Activated gamma-delta T cell (primary cell): ENCODE results near the gene RFC3.
"Not testable (repeated sequence)": the region's sequence is repeated elsewhere in the genome, so short reads cannot be mapped to it uniquely, and the experiment has no call there.

Source experiments
- DNase-seq: peaks from one replicate; lab custom pipeline; 2025; lab: John Stamatoyannopoulos, UW

RFC3 gene

DNA sequence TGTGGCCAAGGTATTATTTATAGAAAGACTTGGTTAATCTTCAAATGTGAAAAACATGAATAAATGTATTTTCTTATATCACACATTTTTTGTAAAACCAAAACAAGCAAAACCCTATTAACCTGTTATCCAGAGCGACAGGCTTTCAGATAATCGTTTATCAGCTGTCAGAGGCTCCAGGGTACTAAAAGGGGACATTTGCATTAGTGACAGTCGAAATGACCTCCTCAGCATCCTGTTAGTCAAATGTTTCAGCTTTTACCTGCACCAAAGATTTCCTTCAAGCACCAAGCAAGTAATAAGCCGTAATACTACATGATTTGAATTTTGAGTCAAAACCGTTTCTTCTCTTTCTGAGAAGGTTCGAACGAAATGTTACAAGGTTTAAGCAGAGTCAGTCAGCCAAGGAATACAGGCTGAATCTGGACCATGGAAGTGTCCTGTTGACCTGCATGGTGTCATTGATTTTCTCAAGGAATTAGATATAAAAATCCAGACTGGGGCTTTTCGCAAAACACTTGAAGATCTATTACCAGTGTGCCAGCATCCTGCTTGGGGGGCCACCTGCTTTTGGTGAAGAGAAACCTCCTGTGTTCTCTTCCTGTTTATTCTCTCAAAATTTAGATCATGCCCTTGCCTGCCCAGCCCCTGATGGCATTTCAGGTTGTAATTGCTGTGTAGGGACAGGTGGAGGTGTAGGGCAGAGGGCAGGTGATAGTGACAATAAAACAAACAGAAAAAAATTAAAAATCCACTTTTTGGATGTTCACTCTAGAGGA is 11.3 kb upstream of the RFC3 start:
- no peak for DNase-seq

- DNase-seq = not testable (repeated sequence)
Measured at GRCh38 chr13:33812829-33813228, 5.1 kb upstream of the RFC3 start.

- no peak for DNase-seq
Measured at GRCh38 chr13:33815011-33815550, 2.9 kb upstream of the RFC3 start.

GRCh38 chr13:33816912-33817311 is 1.0 kb upstream of the RFC3 start:
- no peak for DNase-seq

DNA sequence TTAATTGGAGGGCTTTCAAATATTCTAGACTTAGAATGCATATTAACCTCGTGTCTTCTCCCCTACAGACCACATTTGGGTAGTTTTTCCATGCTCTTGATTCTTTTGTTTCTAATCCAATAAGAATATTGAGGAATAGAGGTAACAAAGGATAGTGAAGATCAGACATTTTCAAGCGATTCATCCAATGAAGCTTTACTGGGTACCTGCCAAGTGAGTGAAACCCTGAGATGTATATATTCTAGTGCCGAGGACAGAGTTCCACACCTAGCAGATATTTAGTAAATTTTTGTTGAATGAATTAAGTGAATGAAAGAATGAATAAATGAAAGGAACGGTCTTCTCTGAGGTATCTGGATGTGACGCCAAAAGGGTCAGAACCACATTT is 442 bp upstream of the RFC3 start:
- no peak for DNase-seq

DNA sequence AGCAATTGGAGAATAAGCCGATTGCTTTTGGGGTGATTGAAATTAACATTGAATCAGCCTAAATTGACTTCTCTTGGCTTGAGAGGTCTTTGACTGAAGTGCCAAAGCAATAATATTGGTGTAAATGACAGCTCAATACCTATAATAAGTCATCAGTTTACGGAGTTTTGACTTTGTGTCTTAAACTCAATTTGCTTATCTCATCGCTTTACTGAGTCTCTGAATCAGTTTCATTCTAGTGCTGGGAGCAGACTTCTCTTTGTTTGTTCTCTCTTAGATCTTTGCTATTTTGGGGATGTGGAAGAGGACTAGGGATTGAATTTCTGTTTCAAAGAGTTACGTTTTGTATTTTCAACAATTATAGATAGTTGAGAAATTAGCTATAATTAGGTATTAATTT is 7.1 kb downstream of the RFC3 start:
- no peak for DNase-seq

- no peak for DNase-seq
Measured at GRCh38 chr13:33827139-33827538, 9.2 kb downstream of the RFC3 start.

DNA sequence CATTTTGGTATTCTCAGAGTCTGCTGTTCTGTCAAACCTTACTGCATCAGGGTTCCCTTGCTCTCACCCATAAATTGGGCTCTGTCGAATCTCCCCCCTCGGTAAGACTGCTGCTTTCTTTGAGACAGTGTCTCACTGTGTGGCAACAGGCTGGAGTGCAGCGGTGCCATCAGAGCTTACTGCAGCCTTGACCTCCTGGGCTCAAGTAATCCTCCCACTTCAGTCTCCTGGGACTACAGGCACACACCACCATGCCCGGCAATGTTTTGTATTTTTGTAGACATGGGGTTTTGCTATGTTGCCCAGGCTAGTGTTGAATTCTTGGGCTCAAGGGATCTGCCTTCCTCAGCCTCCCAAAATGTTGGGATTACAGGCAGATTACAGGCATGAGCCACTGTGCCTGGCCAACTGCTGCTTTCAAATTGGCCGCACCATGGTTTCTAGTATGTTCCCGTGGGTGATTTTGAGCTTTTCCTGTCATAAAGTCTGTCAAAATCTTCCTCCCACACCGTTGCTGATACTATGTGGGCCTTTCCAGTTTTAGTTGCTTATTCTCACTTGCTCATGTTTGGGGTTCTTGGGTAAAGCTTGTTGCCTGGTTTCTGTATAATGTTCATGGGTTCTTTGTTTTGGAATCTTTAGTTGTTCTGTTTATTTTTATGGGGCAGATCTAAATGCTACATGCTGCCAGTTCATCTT is 10.6 kb downstream of the RFC3 start:
- no peak for DNase-seq

DNA sequence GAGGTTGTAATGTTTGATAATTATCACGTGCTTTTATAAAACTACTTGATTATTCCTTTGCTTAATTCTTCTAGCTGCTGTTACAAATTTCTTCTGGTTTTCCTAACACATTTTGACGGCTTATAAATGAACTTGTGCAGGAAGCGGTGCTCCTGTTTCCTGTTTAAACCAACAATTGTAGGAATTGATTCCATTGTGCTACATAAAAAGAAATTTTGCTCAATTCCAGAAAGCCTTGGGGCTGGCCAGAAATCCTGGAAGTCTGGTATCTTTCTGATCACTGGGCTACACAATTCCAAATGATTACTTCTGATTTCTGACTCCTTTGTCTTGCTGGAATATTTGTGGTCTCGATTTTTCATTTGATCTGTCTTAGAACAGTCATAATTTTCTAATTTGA is 14.9 kb downstream of the RFC3 start:
- no peak for DNase-seq

DNA sequence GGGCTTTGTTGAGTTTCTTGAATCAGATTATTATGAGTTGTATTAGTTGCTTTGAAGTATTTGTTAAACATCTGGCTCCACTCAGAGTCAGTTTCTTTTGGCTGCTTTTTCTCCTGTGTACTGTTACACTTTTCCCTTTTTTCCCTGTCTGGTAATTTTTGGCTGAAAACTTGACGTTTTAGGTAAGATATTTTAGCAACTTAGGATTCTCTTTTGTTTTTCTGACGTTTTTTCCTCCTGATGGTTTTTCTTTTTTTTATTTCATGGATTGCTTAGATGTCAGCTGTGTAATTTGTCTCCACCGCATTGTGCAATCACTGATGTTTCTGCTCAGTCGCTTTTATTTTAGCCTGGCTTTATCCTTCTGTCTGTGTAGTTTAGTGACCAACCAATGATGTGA is 20.7 kb downstream of the RFC3 start:
- DNase-seq = no peak

DNA sequence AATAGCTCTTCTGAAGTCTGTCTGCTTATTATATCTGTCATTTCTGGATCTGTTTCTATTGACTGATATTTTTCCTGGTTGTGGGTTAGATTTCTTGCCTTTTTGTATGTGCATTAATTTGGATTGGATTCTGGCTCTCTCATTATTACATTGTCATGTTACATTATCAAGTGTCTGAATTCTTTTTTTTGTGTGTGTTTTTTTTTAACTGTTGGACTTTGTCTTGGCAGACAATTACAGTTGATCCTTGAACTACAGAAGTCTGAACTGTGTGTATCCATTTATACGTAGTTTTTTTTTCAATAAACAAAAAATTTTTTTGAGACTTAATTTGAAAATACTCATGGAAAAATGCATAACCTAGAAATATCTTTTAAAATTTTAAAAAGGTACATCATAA is 22.5 kb downstream of the RFC3 start:
- no peak for DNase-seq

DNA sequence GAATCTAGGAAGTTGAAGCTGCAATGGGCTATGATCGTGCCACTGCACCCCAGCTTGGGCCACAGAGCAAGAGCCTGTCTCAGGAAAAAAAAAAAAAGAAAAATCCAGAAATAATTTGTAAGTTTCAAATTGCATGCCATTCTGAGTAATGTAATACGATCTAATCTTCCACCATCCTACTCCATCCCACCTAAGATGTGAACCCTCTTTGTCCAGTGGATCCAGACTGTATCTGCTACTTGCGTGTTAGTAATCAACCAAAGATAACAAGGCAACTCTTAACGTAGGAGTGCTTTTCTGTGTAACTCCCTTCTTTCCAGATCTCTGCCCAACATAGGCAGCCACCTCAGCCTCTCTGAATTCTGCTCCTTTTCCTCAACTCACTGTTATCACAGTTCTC is 24.3 kb downstream of the RFC3 start:
- DNase-seq = no peak

DNA sequence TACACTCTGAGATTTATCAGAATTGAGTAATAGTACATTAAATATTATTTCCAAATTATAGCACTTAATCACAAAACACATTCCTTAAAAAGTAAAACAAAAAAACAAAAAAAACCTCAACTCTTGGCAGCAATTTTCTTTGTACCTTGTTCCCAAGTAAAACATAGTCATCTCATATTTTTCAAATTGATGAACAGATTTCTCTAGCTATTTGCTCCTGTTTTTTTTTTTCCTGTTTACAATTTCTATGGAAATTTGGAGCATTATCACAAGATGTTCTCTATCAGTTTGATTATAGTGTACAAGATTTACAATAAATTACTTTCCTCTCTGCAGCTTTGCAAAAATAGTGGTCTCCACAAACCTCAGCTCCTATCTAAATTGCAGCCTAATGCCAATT is 25.0 kb downstream of the RFC3 start:
- no peak for DNase-seq

DNA sequence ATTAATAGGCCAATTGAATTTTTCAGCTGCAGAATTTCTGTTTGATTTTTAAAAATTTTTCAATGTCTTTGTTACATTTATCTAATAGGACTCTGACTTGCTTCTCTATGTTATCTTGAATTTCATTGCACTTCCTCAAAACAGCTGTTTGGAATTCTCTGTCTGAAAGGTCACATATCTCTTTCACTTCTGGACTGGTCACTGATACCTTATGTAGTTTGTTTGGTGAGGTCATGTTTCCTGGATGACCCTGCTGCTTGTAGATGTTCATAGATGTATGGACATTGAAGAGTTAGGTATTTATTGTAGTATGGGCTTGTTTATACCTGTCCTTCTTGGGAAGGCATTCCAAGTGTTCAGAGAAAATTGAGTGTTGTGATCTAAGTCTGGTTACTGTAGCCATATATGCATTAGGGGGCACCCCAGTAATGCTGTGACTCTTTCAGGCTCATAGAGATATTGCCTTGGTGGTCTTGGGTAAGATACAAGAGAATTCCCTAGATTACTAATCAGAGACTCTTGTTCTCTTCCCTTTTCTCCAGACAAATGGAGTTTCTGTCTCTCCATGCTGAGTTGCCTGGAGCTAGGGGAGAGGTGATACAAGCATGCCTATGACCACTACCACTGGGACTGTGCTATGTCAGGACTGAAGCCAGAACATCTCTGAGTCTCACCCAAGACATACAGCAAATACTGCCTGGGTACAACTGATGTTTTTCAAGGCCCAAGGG is 27.8 kb downstream of the RFC3 start:
- no peak for DNase-seq

DNA sequence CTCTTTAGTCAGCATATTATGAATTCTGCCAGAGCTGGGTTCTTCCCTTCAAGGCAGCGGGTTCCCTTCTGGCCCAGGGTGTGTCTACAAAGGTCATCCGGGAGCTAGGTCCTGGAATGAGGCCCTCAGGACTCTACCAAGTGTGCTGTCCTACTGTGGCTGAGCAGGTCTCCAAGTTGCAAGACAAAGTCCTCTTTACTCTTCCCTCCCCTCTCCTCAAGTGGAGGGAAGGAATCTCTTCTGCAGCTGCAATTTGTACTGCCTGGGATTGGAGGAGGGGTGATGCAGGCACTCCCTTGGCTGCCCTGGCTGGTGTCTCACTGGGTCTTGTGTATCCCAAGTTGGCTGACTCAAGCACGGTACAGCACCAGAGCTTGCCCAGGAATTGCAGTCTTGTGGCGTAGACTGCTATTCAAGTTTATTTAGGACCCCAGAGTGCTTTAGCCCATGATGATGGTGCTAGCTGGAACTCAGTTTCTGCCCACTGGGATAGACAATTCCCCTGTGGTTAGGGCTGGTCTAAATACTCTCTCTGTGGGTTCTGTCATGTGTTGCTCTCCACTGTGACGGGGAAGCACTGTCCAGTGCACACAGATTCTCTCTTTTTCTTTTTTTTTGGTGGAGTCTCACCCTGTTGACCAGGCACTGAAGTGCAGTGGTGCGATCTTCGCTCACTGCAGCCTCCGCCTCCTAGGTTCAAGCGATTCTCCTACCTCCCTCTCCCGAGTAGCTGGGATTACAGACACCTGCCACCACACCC is 28.5 kb downstream of the RFC3 start:
- no peak for DNase-seq

- no peak for DNase-seq
Measured at GRCh38 chr13:33849211-33849610, 31.3 kb downstream of the RFC3 start.

DNA sequence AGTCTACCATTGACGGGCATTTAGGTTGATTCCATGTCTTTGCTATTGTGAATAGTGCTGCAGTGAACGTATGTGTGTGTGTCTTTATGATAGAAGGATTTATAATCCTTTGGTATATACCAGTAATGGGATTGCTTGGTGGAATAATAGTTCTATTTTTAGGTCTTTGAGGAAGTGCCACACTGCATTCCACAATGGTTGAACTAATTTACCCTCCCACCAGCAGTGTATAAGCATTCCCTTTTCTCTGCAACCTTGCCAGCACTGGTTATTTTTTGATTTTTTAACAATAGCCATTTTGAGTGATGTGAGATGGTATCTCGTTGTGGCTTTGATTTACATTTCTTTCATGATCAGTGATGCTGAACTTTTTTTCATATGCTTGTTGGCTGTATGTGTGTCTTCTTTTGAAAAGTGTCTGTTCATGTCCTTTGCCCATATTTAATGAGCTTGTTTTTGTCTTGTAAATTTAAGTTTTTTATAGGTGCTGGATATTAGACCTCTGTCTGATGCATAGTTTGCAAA is 37.5 kb downstream of the RFC3 start:
- no peak for DNase-seq

GRCh38 chr13:33859691-33860303 is 41.8 kb downstream of the RFC3 start:
- DNase-seq = no peak

- DNase-seq = no peak
Measured at GRCh38 chr13:33860526-33860925, 42.6 kb downstream of the RFC3 start.

GRCh38 chr13:33862016-33862415 is 44.1 kb downstream of the RFC3 start:
- DNase-seq = no peak

DNA sequence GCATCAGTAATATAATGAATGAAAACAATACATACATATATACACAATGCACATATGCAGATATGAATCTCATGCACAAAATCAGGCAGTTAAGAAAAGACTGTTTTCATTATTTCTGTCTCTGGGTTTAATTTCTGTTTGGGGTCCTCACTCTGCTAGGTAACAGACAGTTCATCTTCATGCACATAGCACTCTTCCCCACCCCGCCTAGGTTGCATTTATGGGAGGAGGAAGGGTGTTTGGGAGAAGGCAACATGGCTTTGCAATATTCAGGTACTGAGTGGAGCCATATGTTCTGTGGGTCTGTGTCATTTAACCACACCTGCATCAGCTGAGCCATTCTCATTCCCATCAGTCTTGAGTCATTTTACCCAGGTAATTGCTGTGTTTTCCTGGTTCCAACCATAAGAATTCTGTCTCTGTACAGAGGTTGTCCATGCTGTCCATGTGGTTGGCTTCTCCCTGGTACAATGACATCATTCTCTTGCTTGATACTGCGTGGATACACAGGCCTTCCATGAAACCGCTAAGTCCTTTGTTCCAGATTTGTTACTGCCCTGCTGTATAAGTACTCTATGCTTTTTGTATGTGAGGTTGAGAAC is 45.3 kb downstream of the RFC3 start:
- DNase-seq = no peak
